ENCODE results near the gene TMEM225B. TPM values are rescaled to one million over a fixed set of nuclear protein-coding genes. Genes with fewer than 3 reads are reported as not detected.
"Not testable (repeated sequence)": the region's sequence is repeated elsewhere in the genome, so short reads cannot be mapped to it uniquely, and the experiment has no call there.

The TMEM225B gene
- total RNA-seq, 1 experiment from 2014 or later, result not detected

GRCh38 chr7:99637414-99637813 is 39.3 kb downstream of the TMEM225B start:
- DNase-seq (ENCODE audit: low read depth, low spot score); in situ Hi-C loops (cut with HindIII; ENCODE audit: low pct_unique_long_range_greater_than_20kb, low sequenced_read_pairs): not testable (repeated sequence)

GRCh38 chr7:99638731-99639130 is 40.7 kb downstream of the TMEM225B start:
- no peak for DNase-seq (ENCODE audit: low read depth, low spot score)
- in situ Hi-C loops (cut with HindIII; ENCODE audit: low pct_unique_long_range_greater_than_20kb, low sequenced_read_pairs), result no loop called here

- in situ Hi-C loops (cut with HindIII; ENCODE audit: low pct_unique_long_range_greater_than_20kb, low sequenced_read_pairs), result no loop called here
Measured at GRCh38 chr7:99639267-99639666, 41.2 kb downstream of the TMEM225B start.

GRCh38 chr7:99642027-99642426 is 44.0 kb downstream of the TMEM225B start:
- in situ Hi-C loops (cut with HindIII; ENCODE audit: low pct_unique_long_range_greater_than_20kb, low sequenced_read_pairs), result no loop called here
- no peak for DNase-seq (ENCODE audit: low read depth, low spot score)

More at GRCh38 chr7:99639267-99639666, 41.2 kb downstream of the TMEM225B start:
- DNase-seq (ENCODE audit: low read depth, low spot score), result no peak

GRCh38 chr7:99643464-99643863 is 45.4 kb downstream of the TMEM225B start:
- in situ Hi-C loops (cut with HindIII; ENCODE audit: low pct_unique_long_range_greater_than_20kb, low sequenced_read_pairs), result no loop called here
- no peak for DNase-seq (ENCODE audit: low read depth, low spot score)

GRCh38 chr7:99644431-99644830 is 46.4 kb downstream of the TMEM225B start:
- in situ Hi-C loops (cut with HindIII; ENCODE audit: low pct_unique_long_range_greater_than_20kb, low sequenced_read_pairs), result no loop called here
- DNase-seq (ENCODE audit: low read depth, low spot score), result no peak

GRCh38 chr7:99645590-99645989 is 47.5 kb downstream of the TMEM225B start:
- no peak for DNase-seq (ENCODE audit: low read depth, low spot score)
- in situ Hi-C loops (cut with HindIII; ENCODE audit: low pct_unique_long_range_greater_than_20kb, low sequenced_read_pairs), result no loop called here

GRCh38 chr7:99648843-99649242 is 50.8 kb downstream of the TMEM225B start:
- in situ Hi-C loops (cut with HindIII; ENCODE audit: low pct_unique_long_range_greater_than_20kb, low sequenced_read_pairs), result no loop called here
- no peak for DNase-seq (ENCODE audit: low read depth, low spot score)

GRCh38 chr7:99651290-99651689 is 53.2 kb downstream of the TMEM225B start:
- no peak for DNase-seq (ENCODE audit: low read depth, low spot score)
- in situ Hi-C loops (cut with HindIII; ENCODE audit: low pct_unique_long_range_greater_than_20kb, low sequenced_read_pairs), result no loop called here

GRCh38 chr7:99652671-99653070 is 54.6 kb downstream of the TMEM225B start:
- DNase-seq (ENCODE audit: low read depth, low spot score), result no peak
- in situ Hi-C loops (cut with HindIII; ENCODE audit: low pct_unique_long_range_greater_than_20kb, low sequenced_read_pairs), result no loop called here

- DNase-seq (ENCODE audit: low read depth, low spot score); in situ Hi-C loops (cut with HindIII; ENCODE audit: low pct_unique_long_range_greater_than_20kb, low sequenced_read_pairs): not testable (repeated sequence)
Measured at GRCh38 chr7:99653269-99653668, 55.2 kb downstream of the TMEM225B start.

- DNase-seq (ENCODE audit: low read depth, low spot score), result no peak
- in situ Hi-C loops (cut with HindIII; ENCODE audit: low pct_unique_long_range_greater_than_20kb, low sequenced_read_pairs), result no loop called here
Measured at GRCh38 chr7:99653754-99654153, 55.7 kb downstream of the TMEM225B start.

GRCh38 chr7:99654626-99655025 is 56.6 kb downstream of the TMEM225B start:
- DNase-seq (ENCODE audit: low read depth, low spot score); in situ Hi-C loops (cut with HindIII; ENCODE audit: low pct_unique_long_range_greater_than_20kb, low sequenced_read_pairs): not testable (repeated sequence)

- DNase-seq (ENCODE audit: low read depth, low spot score); in situ Hi-C loops (cut with HindIII; ENCODE audit: low pct_unique_long_range_greater_than_20kb, low sequenced_read_pairs): not testable (repeated sequence)
Measured at GRCh38 chr7:99657879-99658278, 59.8 kb downstream of the TMEM225B start.

Other genes with a start within 250 kb of the TMEM225B start
- gene ARPC1B, start 223.5 kb upstream of the TMEM225B start, total RNA-seq (2014; rRNA removed; shearing (Covaris generic)), result 1,635 and 1,714 TPM in 2 replicates
- 54.2 and 55.6 TPM in 2 replicates for gene PDAP1, start 189.7 kb upstream of the TMEM225B start, total RNA-seq (2014; rRNA removed; shearing (Covaris generic))
- 228 and 236 TPM in 2 replicates for gene BUD31, start 189.3 kb upstream of the TMEM225B start, total RNA-seq (2014; rRNA removed; shearing (Covaris generic))
- gene PTCD1, start 159.5 kb upstream of the TMEM225B start, total RNA-seq (2014; rRNA removed; shearing (Covaris generic)), result 17.4 and 18.4 TPM in 2 replicates
- gene CPSF4, start 159.3 kb upstream of the TMEM225B start, total RNA-seq (2014; rRNA removed; shearing (Covaris generic)), result 48.8 and 53.7 TPM in 2 replicates
- 998 and 1,034 TPM in 2 replicates for gene ATP5MF, start 132.1 kb upstream of the TMEM225B start, total RNA-seq (2014; rRNA removed; shearing (Covaris generic))
- gene ZNF789, start 125.4 kb upstream of the TMEM225B start, total RNA-seq (2014; rRNA removed; shearing (Covaris generic)), result 14.2 and 15.9 TPM in 2 replicates
- gene ZNF394, start 98.0 kb upstream of the TMEM225B start, total RNA-seq (2014; rRNA removed; shearing (Covaris generic)), result 36.5 and 40.5 TPM in 2 replicates
- gene ZKSCAN5, start 93.6 kb upstream of the TMEM225B start, total RNA-seq (2014; rRNA removed; shearing (Covaris generic)), result 24.6 and 26.2 TPM in 2 replicates
- gene FAM200A, start 46.2 kb upstream of the TMEM225B start, total RNA-seq (2014; rRNA removed; shearing (Covaris generic)), result 16.5 and 19.5 TPM in 2 replicates
- gene ZNF655, start 39.6 kb upstream of the TMEM225B start, total RNA-seq (2014; rRNA removed; shearing (Covaris generic)), result 105 and 110 TPM in 2 replicates
- gene ZSCAN25, start 18.7 kb downstream of the TMEM225B start, total RNA-seq (2014; rRNA removed; shearing (Covaris generic)), result 16.9 and 18.2 TPM in 2 replicates
- not detected in 2 replicates for gene CYP3A5, start 81.7 kb downstream of the TMEM225B start, total RNA-seq (2014; rRNA removed; shearing (Covaris generic))
- gene CYP3A7, start 136.9 kb downstream of the TMEM225B start, total RNA-seq (2014; rRNA removed; shearing (Covaris generic)), result not detected in 2 replicates
- gene CYP3A4, start 185.9 kb downstream of the TMEM225B start, total RNA-seq (2014; rRNA removed; shearing (Covaris generic)), result not detected in 2 replicates
- not detected in 2 replicates for gene CYP3A43, start 229.7 kb downstream of the TMEM225B start, total RNA-seq (2014; rRNA removed; shearing (Covaris generic))

All from SK-MEL-5 (cell line).